CD14-positive monocyte (primary cell): ENCODE measurements around the gene CCDC159. TPM values are rescaled to one million over a fixed set of nuclear protein-coding genes. Genes with fewer than 3 reads are reported as not detected.

Source experiments
- DNase-seq, 3 donors: peaks; one replicate each; pipeline ENCODE4 v3.0.0-alpha.2; 2011 to 2022
- H2AFZ ChIP-seq: 2 replicates; pipeline ENCODE4 v1.6.0; 2012; ENCODE audit warnings: mild to moderate bottlenecking, low read depth, low read length, inconsistent platforms; ENCODE audit not compliant: insufficient read depth, poor library complexity, severe bottlenecking
- H3K27ac ChIP-seq, 2 donors: 1 replicate in 1 of 2; 2 replicates in 1 of 2; pipeline ENCODE4 v1.5.1; 2012 to 2013; ENCODE audit warnings: low read length in 2 of 2, control low read depth in 1 of 2, inconsistent platforms in 1 of 2, low read depth in 1 of 2, mild to moderate bottlenecking in 1 of 2
- H3K27me3 ChIP-seq, 2 donors: one replicate each; pipeline versions ENCODE4 v1.6.0 to v1.6.1; 2011 to 2013; ENCODE audit warnings: low read length in 2 of 2; ENCODE audit not compliant: control insufficient read depth in 2 of 2, insufficient read depth in 2 of 2
- H3K36me3 ChIP-seq, 2 donors: replicated peaks in 1 of 2; 1 replicate in 1 of 2; 2 replicates in 1 of 2; pipeline versions ENCODE4 v1.5.1 to v1.6.1; 2012 to 2013; ENCODE audit warnings: low read length in 2 of 2, control low read depth in 1 of 2, inconsistent platforms in 1 of 2, mild to moderate bottlenecking in 1 of 2; ENCODE audit not compliant: insufficient read depth in 2 of 2, control insufficient read depth in 1 of 2
- H3K4me1 ChIP-seq, 2 donors: 1 replicate in 1 of 2; 2 replicates in 1 of 2; pipeline versions ENCODE4 v1.5.1 to v1.6.1; 2012 to 2013; ENCODE audit warnings: low read length in 2 of 2, control low read depth in 1 of 2, inconsistent platforms in 1 of 2, mild to moderate bottlenecking in 1 of 2, moderate library complexity in 1 of 2; ENCODE audit not compliant: insufficient read depth in 2 of 2, control insufficient read depth in 1 of 2
- H3K4me2 ChIP-seq: replicated peaks from 2 replicates; pipeline ENCODE3; 2012; ENCODE audit warnings: low read length, moderate library complexity, mild to moderate bottlenecking; ENCODE audit not compliant: poor library complexity, severe bottlenecking; ENCODE audit errors: extremely low read depth
- H3K4me3 ChIP-seq, 3 experiments: fragments of 200-600 bp in 1 of 3; sonication (generic) in 1 of 3; replicated peaks in 1 of 3; 1 replicate in 2 of 3; 2 replicates in 1 of 3; pipeline ENCODE4 v1.5.1; 2011 to 2013; ENCODE audit warnings: low read length in 3 of 3, mild to moderate bottlenecking in 3 of 3, control low read depth in 2 of 3, low read depth in 2 of 3, inconsistent platforms in 1 of 3, moderate library complexity in 1 of 3
- H3K79me2 ChIP-seq: 2 replicates; pipeline ENCODE4 v1.6.0; 2012; ENCODE audit warnings: mild to moderate bottlenecking, control low read depth, inconsistent platforms, low read length, moderate library complexity; ENCODE audit not compliant: insufficient read depth
- H3K9ac ChIP-seq: 2 replicates; pipeline ENCODE4 v1.6.0; 2017; ENCODE audit warnings: low read length, mild to moderate bottlenecking; ENCODE audit not compliant: insufficient read depth, poor library complexity, severe bottlenecking
- H3K9me3 ChIP-seq, 2 donors: replicated peaks in 1 of 2; 1 replicate in 1 of 2; 2 replicates in 1 of 2; pipeline versions ENCODE4 v1.5.1 to v1.6.1; 2012 to 2013; ENCODE audit warnings: low read length in 2 of 2, control low read depth in 1 of 2; ENCODE audit not compliant: control insufficient read depth in 1 of 2, insufficient read depth in 1 of 2
- H4K20me1 ChIP-seq: 2 replicates; pipeline ENCODE4 v1.6.0; 2012; ENCODE audit warnings: mild to moderate bottlenecking, low read length, control low read depth, moderate library complexity; ENCODE audit not compliant: insufficient read depth
- H3K27ac Mint-ChIP-seq, 7 donors: one replicate each; pipeline ENCODE4 v1.8.0; 2020; ENCODE audit warnings: mild to moderate bottlenecking in 7 of 7, mixed read lengths in 7 of 7, moderate library complexity in 6 of 7, inconsistent platforms in 2 of 7
- H3K27me3 Mint-ChIP-seq, 3 donors: one replicate each; pipeline ENCODE4 v1.8.0; 2021 to 2022; ENCODE audit warnings: low read depth in 3 of 3, mild to moderate bottlenecking in 3 of 3, mixed read lengths in 3 of 3, moderate library complexity in 3 of 3, inconsistent platforms in 1 of 3
- H3K36me3 Mint-ChIP-seq, 2 donors: one replicate each; pipeline ENCODE4 v1.8.0; 2020; ENCODE audit warnings: mixed read lengths in 2 of 2, inconsistent platforms in 1 of 2, mild to moderate bottlenecking in 1 of 2
- H3K4me1 Mint-ChIP-seq: one replicate; pipeline ENCODE4 v1.8.0; 2020; ENCODE audit warnings: mild to moderate bottlenecking, mixed read lengths
- H3K4me3 Mint-ChIP-seq, 2 donors: one replicate each; pipeline ENCODE4 v1.8.0; 2020; ENCODE audit warnings: mild to moderate bottlenecking in 2 of 2, mixed read lengths in 2 of 2, moderate library complexity in 1 of 2
- H3K9me3 Mint-ChIP-seq, 7 donors: one replicate each; pipeline ENCODE4 v1.8.0; 2020 to 2022; ENCODE audit warnings: mixed read lengths in 7 of 7, mild to moderate bottlenecking in 6 of 7, moderate library complexity in 6 of 7, inconsistent platforms in 2 of 7
- CTCF ChIP-seq: fragments of 200-600 bp; IDR thresholded peaks from one replicate; pipeline ENCODE4 v1.8.0; 2022; ENCODE audit warnings: antibody characterized with exemption, mild to moderate bottlenecking
- WGBS: methylation state at CpG from one replicate; pipeline ENCODE4 v1.1.5; 2013; ENCODE audit warnings: missing lambda C conversion rate; ENCODE audit not compliant: insufficient coverage; 5-methylcytosine and 5-hydroxymethylcytosine counted together
- intact Hi-C, 2 donors: fragments of 100-400 bp; cut with micrococcal nuclease; formaldehyde crosslinking; loops; one replicate each; pipeline versions ENCODE4 v1.15.0 to v1.15.1; 2023
- polyA plus RNA-seq, 3 donors: library from polyadenylated mRNA; depleted of rRNA in 1 of 3; unstranded in 2 of 3; stranded (reverse) in 1 of 3; fragments of 300-500 nt in 2 of 3; fragments of >200 nt in 1 of 3; fragmentation: Illumina TruSeq in 2 of 3; gene quantifications; 1 replicate in 2 of 3; 2 replicates in 1 of 3; pipeline ENCODE4 v1.2.3, GENCODE V29; 2012 to 2021

The CCDC159 gene
- polyA plus RNA-seq, 3 donors, result 37.1 to 374 (median 38.3) TPM

DNA sequence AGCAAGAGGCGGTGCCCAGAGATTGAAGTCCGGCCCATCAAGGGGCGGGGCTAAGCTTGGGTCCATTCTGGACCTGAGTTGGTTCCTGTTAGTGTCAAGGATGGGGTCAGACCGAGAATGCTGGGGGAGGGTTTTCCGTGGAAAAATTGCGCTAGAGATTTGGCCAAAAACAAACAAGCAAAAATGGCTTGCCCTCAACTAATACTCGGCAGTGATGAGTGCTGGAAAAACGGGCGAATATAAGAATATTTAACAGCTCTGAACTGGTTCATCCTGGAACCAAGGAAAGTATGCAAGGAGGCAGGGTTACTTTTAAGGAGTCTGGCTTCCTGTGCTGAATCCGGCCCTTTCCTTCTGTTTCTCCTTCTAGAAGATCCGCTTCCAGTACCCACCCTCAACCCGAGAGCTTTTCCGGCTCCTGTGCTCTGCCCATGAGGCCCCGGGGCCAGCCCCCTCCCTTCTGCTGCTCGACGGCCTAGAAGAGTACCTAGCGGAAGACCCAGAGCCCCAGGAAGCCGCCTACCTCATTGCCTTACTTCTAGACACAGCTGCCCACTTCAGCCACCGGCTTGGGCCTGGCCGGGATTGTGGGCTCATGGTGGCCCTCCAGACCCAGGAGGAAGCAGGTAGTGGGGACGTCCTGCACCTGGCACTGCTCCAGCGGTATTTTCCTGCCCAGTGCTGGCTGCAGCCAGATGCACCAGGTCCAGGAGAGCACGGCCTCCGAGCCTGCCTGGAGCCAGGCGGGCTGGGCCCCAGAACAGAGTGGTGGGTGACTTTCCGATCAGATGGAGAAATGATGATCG lies 29.0 kb downstream of the CCDC159 start:
- no peaks in the 10 kb centered on the region for H3K36me3 ChIP-seq
- H4K20me1 ChIP-seq, result no peaks in the 10 kb centered on the region
- peak overlapping the region; percentile 37 to 93 (median 73) for H3K4me3 ChIP-seq
- H3K36me3 Mint-ChIP-seq, result peaks cover 15 to 26% of the 10 kb centered on the region in 2 donors
- peaks cover 0 to 4% (median 2%) of the 10 kb centered on the region in 3 donors for H3K27me3 Mint-ChIP-seq
- no peaks in the 10 kb centered on the region for H3K27me3 ChIP-seq
- WGBS, result 7% methylated on average over 23 of the region's 27 CpGs
- peaks cover 50 to 68% of the 10 kb centered on the region in 2 donors for H3K4me1 ChIP-seq
- H3K4me1 Mint-ChIP-seq, result peaks cover 19% of the 10 kb centered on the region
- no peak for TF ChIP-seq CTCF
- H3K9me3 Mint-ChIP-seq, result peaks cover 0 to 2% (median 0%) of the 10 kb centered on the region in 7 donors
- H3K79me2 ChIP-seq, result peaks cover 49% of the 10 kb centered on the region
- peak in 2 of 3 donors; percentile 14 to 30 for DNase-seq
- H2AFZ ChIP-seq, result peak overlapping the region; percentile 62
- peak overlapping the region; percentile 100 for H3K4me2 ChIP-seq
- H3K27ac Mint-ChIP-seq, result no peak overlapping the region
- peak overlapping the region; percentile 70 for H3K9ac ChIP-seq
- intact Hi-C loops, result loop anchor here in 1 of 2 donors (2.0 kb wide), 1 partner anchor 51 kb away; no protein-coding TSS in a partner anchor
- H3K9me3 ChIP-seq, result no peaks in the 10 kb centered on the region
- no peak overlapping the region for H3K4me3 Mint-ChIP-seq
- peak overlapping the region; percentile 85 to 91 for H3K27ac ChIP-seq

DNA sequence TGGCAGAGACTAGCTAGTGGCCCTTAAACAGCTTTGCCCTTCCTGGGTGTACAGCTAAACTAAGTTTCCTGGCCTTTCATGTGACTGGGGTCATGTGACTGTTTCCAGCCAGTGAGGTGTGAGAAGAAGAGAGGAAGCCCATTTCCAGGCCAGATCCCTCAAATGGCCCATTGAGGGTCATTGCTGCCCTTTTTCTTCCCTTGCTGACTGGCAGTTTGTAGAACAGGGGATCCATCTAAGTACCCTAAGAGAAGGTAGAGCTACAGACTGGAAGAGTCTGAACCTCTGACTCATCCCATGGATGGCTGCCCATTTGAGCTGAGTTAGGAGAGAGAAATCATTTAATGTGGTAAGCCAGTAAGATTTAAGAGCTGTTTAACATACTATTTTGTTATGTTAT lies 30.9 kb downstream of the CCDC159 start:
- H3K79me2 ChIP-seq, result peaks cover 55% of the 10 kb centered on the region
- Mint-ChIP-seq H3K9me3 (peaks cover 0 to 2% (median 0%) of the 10 kb centered on the region in 7 donors), H3K4me3 (peak overlapping the region; percentile 37 to 61), H3K4me1 (peaks cover 34% of the 10 kb centered on the region), H3K27ac (no peak overlapping the region), H3K27me3 (peaks cover 2 to 7% (median 5%) of the 10 kb centered on the region in 3 donors), H3K36me3 (peaks cover 7 to 15% of the 10 kb centered on the region in 2 donors)
- H3K27me3 ChIP-seq, result no peaks in the 10 kb centered on the region
- H3K9ac ChIP-seq, result no peak overlapping the region
- no peaks in the 10 kb centered on the region for H3K9me3 ChIP-seq
- no peak for TF ChIP-seq CTCF
- H3K4me3 ChIP-seq, result peak overlapping the region in 1 of 3 experiments; percentile 93
- peak overlapping the region; percentile 100 for H3K4me2 ChIP-seq
- H2AFZ ChIP-seq, result no peak overlapping the region
- intact Hi-C loops, result no loop called here
- H3K4me1 ChIP-seq, result peaks cover 65 to 87% of the 10 kb centered on the region in 2 donors
- DNase-seq, result peak in 2 of 3 donors; percentile 65 to 75
- H3K36me3 ChIP-seq, result no peaks in the 10 kb centered on the region
- no peaks in the 10 kb centered on the region for H4K20me1 ChIP-seq
- H3K27ac ChIP-seq, result peak overlapping the region; percentile 85 to 91
